ENCODE results near the gene TRAPPC10.

- no peak for TF ChIP-seq CTCF (IDR thresholded peaks at IDR 0.05)
- TF ChIP-seq POLR2A (IDR thresholded peaks at IDR 0.05): no peak
Measured at GRCh38 chr21:44090325-44090724, 78.2 kb downstream of the TRAPPC10 start.

Measured in thyroid gland (tissue), 4 donors.